BE2C (cell line): ENCODE measurements around the gene TBC1D32.
"Not testable (repeated sequence)": the region's sequence is repeated elsewhere in the genome, so short reads cannot be mapped to it uniquely, and the experiment has no call there.

Experiments
- DNase-seq: peaks from one replicate; pipeline ENCODE4 v3.0.0-alpha.2; 2020
- H3K27me3 ChIP-seq: fragments of 250-450 bp; sonication (Bioruptor Pico); 2 replicates; pipeline ENCODE4 v1.5.1; 2020; ENCODE audit warnings: mild to moderate bottlenecking
- H3K36me3 ChIP-seq: fragments of 250-450 bp; sonication (Bioruptor Pico); 2 replicates; pipeline ENCODE4 v1.5.1; 2020; ENCODE audit warnings: mild to moderate bottlenecking
- H3K4me1 ChIP-seq: fragments of 250-450 bp; sonication (Bioruptor Pico); 2 replicates; pipeline ENCODE4 v1.5.1; 2020
- H3K4me3 ChIP-seq: 2 replicates; pipeline ENCODE4 v1.5.1; 2011; ENCODE audit warnings: low read depth, low read length
- H3K9me3 ChIP-seq: fragments of 250-450 bp; sonication (Bioruptor Pico); 2 replicates; pipeline ENCODE4 v1.5.1; 2020
- CTCF ChIP-seq: IDR thresholded peaks from 2 replicates; pipeline ENCODE4 v1.5.1; 2012; ENCODE audit warnings: mild to moderate bottlenecking, low read depth, low read length

The TBC1D32 gene

DNA sequence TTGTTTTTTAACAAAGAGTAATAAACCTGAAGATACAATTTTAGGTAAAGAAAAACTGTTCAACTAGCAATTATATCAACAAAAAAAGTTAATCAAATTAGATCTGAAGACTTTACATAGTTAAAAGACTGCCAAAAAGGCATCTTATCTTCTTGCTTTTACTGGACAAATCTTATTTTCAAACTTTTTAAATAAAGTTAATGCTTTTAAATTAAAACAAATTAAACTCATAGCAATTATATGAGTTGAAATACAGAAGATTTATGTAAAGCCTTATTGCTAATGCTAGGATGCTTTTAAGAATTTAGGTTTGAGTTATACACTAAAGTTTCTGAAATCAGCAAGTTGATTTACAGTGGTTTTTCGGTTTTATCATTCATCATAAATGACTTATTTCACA is 227.3 kb downstream of the TBC1D32 start:
- no peaks in the 10 kb centered on the region for H3K36me3 ChIP-seq
- no peaks in the 10 kb centered on the region for H3K9me3 ChIP-seq
- H3K27me3 ChIP-seq = no peaks in the 10 kb centered on the region
- no peak for TF ChIP-seq CTCF
- H3K4me3 ChIP-seq = no peak overlapping the region
- no peaks in the 10 kb centered on the region for H3K4me1 ChIP-seq
- no peak for DNase-seq

GRCh38 chr6:121105461-121105860 is 228.8 kb downstream of the TBC1D32 start:
- Histone ChIP-seq H3K4me3 (no peak overlapping the region), H3K4me1 (no peaks in the 10 kb centered on the region), H3K27me3 (no peaks in the 10 kb centered on the region), H3K9me3 (no peaks in the 10 kb centered on the region), H3K36me3 (no peaks in the 10 kb centered on the region)
- DNase-seq = no peak
- TF ChIP-seq CTCF = no peak

DNA sequence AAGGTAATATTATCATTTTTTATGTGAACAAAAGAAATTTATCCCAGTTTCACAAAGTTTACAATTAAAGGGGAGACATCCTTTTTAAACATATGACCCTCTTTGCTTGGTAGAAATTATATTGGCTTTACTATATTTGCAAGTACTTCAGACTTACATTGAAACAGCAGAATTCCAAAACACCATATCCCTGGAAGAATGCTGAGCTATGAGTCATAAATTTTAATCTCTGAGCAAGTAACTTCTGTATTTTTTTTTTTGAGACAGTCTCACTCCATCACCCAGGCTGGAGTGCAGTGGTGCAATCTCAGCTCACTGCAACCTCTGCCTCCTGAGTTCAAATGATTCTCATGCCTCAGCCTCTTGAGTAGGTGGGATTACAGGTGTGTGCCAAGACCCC is 240.4 kb downstream of the TBC1D32 start:
- H3K4me1 ChIP-seq = no peaks in the 10 kb centered on the region
- TF ChIP-seq CTCF = no peak
- H3K4me3 ChIP-seq = no peak overlapping the region
- H3K27me3 ChIP-seq = no peaks in the 10 kb centered on the region
- H3K9me3 ChIP-seq = no peaks in the 10 kb centered on the region
- DNase-seq = no peak
- H3K36me3 ChIP-seq = no peaks in the 10 kb centered on the region

DNA sequence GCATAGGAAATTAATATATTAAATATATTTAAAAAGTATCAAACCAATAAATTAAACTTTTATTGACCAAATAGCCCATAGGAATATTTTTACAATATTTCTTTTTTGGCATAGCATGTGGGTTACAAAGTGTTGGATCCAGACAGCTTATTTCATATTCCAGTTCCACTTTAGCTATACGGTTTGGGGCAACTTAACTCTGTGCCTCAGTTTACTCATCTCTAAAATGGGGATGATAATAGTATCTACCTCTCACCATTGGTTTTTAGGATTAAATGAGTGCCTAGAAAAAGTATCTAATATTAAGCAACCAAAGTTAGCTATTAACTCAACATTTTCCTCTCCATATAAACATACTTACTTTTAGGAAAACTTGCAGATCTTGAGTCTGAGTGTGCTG is 243.8 kb downstream of the TBC1D32 start:
- H3K36me3 ChIP-seq = no peaks in the 10 kb centered on the region
- no peaks in the 10 kb centered on the region for H3K27me3 ChIP-seq
- no peak for DNase-seq
- H3K4me1 ChIP-seq = no peaks in the 10 kb centered on the region
- TF ChIP-seq CTCF = no peak
- H3K4me3 ChIP-seq = no peak overlapping the region
- H3K9me3 ChIP-seq = no peaks in the 10 kb centered on the region

- H3K36me3 ChIP-seq = no peaks in the 10 kb centered on the region
- no peak for TF ChIP-seq CTCF
- no peak for DNase-seq
- H3K4me1 ChIP-seq = no peaks in the 10 kb centered on the region
- H3K9me3 ChIP-seq = no peaks in the 10 kb centered on the region
- H3K27me3 ChIP-seq = no peaks in the 10 kb centered on the region
- no peak overlapping the region for H3K4me3 ChIP-seq
These were observed 247.4 kb downstream of the TBC1D32 start for GRCh38 chr6:121086876-121087275.

- no peaks in the 10 kb centered on the region for H3K4me1 ChIP-seq
- H3K9me3 ChIP-seq = no peaks in the 10 kb centered on the region
- H3K4me3 ChIP-seq = no peak overlapping the region
- no peak for TF ChIP-seq CTCF
- H3K27me3 ChIP-seq = no peaks in the 10 kb centered on the region
- H3K36me3 ChIP-seq = no peaks in the 10 kb centered on the region
- no peak for DNase-seq
These were observed 258.2 kb downstream of the TBC1D32 start for GRCh38 chr6:121076119-121076518.

DNA sequence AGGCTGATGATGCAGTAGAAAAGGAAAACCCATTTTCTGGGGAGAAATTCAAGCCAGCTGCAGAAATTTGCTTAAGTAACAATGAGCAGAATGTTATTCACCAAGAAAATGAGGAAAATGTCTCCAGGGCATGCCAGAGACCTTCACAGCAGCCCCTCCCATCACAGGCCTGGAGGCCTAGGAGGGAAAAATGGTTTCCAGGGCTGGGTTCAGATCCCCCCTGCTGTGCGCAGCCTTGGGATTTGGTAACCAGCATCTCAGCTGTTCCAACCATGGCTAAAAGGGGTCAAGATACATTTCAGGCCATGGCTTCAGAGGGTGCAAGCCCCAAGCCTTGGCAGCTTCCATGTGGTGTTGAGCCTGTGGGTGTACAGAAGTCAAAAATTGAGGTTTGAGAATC is 265.5 kb downstream of the TBC1D32 start:
- H3K4me3 ChIP-seq, H3K36me3 ChIP-seq, H3K4me1 ChIP-seq, H3K27me3 ChIP-seq, H3K9me3 ChIP-seq, DNase-seq: not testable (repeated sequence)
